Measurements from ENCODE around the gene UBXN6. TPM values are rescaled to one million over a fixed set of nuclear protein-coding genes. Genes with fewer than 3 reads are reported as not detected.

The UBXN6 gene
- total RNA-seq, 2 experiments from 2014 or later: 54.5 to 58.4 TPM

DNA sequence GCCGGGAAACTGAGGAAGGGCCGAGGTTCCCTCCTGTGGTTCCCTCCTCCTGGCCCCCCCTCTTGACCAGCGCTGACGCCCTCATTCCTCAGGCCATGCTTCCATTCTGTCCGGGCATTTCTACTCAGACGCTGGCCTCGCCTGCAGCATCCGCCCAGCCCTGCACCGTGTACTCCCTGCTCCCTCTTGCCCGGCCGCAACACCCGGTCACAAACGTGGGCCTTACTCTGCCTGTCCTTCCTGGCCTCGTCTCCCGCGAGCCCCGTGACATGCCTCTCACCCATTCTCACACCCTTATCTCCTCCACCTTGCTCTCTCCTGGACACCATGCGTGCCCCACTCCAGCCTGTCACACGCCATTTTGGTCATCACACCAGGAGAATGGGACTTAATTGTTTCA lies 25.8 kb upstream of the UBXN6 start:
- ATAC-seq (ENCODE audit: poor library complexity) (no peak), DNase-seq (no peak)
- H3K27ac ChIP-seq (ENCODE audit: low read depth in 1 of 2, low read length in 2 of 2): no peak overlapping the region
- H3K27me3 ChIP-seq (ENCODE audit: control insufficient read depth in 1 of 2, insufficient read depth in 2 of 2, low read length in 2 of 2): no peaks in the 10 kb centered on the region
- H3K4me3 ChIP-seq (ENCODE audit: low read length): no peak overlapping the region
- Mint-ChIP-seq H3K27me3 (no peaks in the 10 kb centered on the region), H3K27ac (no peak overlapping the region), H3K4me1 (ENCODE audit: low read depth) (no peaks in the 10 kb centered on the region), H3K4me3 (no peak overlapping the region), H3K9me3 (no peaks in the 10 kb centered on the region), H3K36me3 (ENCODE audit: low read depth) (peaks cover 38% of the 10 kb centered on the region)
- H3K9me3 ChIP-seq (ENCODE audit: control insufficient read depth in 1 of 2, insufficient read depth in 1 of 2, low read length in 2 of 2): no peaks in the 10 kb centered on the region
- peaks cover 17% of the 10 kb centered on the region for H3K36me3 ChIP-seq (ENCODE audit: insufficient read depth, low read length)
- TF ChIP-seq CTCF (IDR thresholded peaks at IDR 0.05): no peak
- H3K4me1 ChIP-seq (ENCODE audit: insufficient read depth, low read length): no peaks in the 10 kb centered on the region
- ChIA-PET POLR2A (no interaction called here), CTCF (no interaction called here)
- intact Hi-C loops (cut with DNase I, micrococcal nuclease): no loop called here

GRCh38 chr19:4482721-4483364 lies 25.2 kb upstream of the UBXN6 start:
- Mint-ChIP-seq H3K4me1 (ENCODE audit: low read depth) (no peaks in the 10 kb centered on the region), H3K36me3 (ENCODE audit: low read depth) (peaks cover 37% of the 10 kb centered on the region), H3K4me3 (no peak overlapping the region), H3K27me3 (no peaks in the 10 kb centered on the region), H3K9me3 (no peaks in the 10 kb centered on the region), H3K27ac (no peak overlapping the region)
- intact Hi-C loops (cut with DNase I, micrococcal nuclease): no loop called here
- H3K4me1 ChIP-seq (ENCODE audit: insufficient read depth, low read length): no peaks in the 10 kb centered on the region
- no peaks in the 10 kb centered on the region for H3K9me3 ChIP-seq (ENCODE audit: control insufficient read depth in 1 of 2, insufficient read depth in 1 of 2, low read length in 2 of 2)
- ChIA-PET POLR2A (no interaction called here), CTCF (no interaction called here)
- no peak overlapping the region for H3K27ac ChIP-seq (ENCODE audit: low read depth in 1 of 2, low read length in 2 of 2)
- ATAC-seq (ENCODE audit: poor library complexity): no peak
- no peak overlapping the region for H3K4me3 ChIP-seq (ENCODE audit: low read length)
- TF ChIP-seq CTCF (IDR thresholded peaks at IDR 0.05): no peak
- no peaks in the 10 kb centered on the region for H3K27me3 ChIP-seq (ENCODE audit: control insufficient read depth in 1 of 2, insufficient read depth in 2 of 2, low read length in 2 of 2)
- DNase-seq: no peak
- peaks cover 17% of the 10 kb centered on the region for H3K36me3 ChIP-seq (ENCODE audit: insufficient read depth, low read length)

- intact Hi-C loops (cut with DNase I, micrococcal nuclease): loop anchor here in 1 of 2 experiments (10.0 kb wide), 1 partner anchor 318 kb away; the partner anchor contains the start of gene FEM1A
- H3K27ac Mint-ChIP-seq: no peak overlapping the region
These were observed 19.6 kb upstream of the UBXN6 start for GRCh38 chr19:4477034-4477801.

More at GRCh38 chr19:4477034-4477801, 19.6 kb upstream of the UBXN6 start:
- Mint-ChIP-seq H3K4me1 (ENCODE audit: low read depth) (peaks cover 18% of the 10 kb centered on the region), H3K27me3 (no peaks in the 10 kb centered on the region), H3K9me3 (no peaks in the 10 kb centered on the region), H3K4me3 (no peak overlapping the region), H3K36me3 (ENCODE audit: low read depth) (peaks cover 28% of the 10 kb centered on the region)
- Histone ChIP-seq H3K4me3 (ENCODE audit: low read length) (no peak overlapping the region), H3K9me3 (ENCODE audit: control insufficient read depth in 1 of 2, insufficient read depth in 1 of 2, low read length in 2 of 2) (no peaks in the 10 kb centered on the region), H3K4me1 (ENCODE audit: insufficient read depth, low read length) (peaks cover 27% of the 10 kb centered on the region), H3K27ac (ENCODE audit: low read depth in 1 of 2, low read length in 2 of 2) (no peak overlapping the region), H3K27me3 (ENCODE audit: control insufficient read depth in 1 of 2, insufficient read depth in 2 of 2, low read length in 2 of 2) (no peaks in the 10 kb centered on the region), H3K36me3 (ENCODE audit: insufficient read depth, low read length) (peaks cover 24% of the 10 kb centered on the region)
- TF ChIP-seq CTCF (IDR thresholded peaks at IDR 0.05): no peak
- no peak for DNase-seq
- ChIA-PET POLR2A (no interaction called here), CTCF (no interaction called here)
- ATAC-seq (ENCODE audit: poor library complexity): no peak
